ENCODE data around the gene SLC26A1. TPM values are rescaled to one million over a fixed set of nuclear protein-coding genes. Genes with fewer than 3 reads are reported as not detected.
A peak's percentile ranks its signal among the peaks of the same experiment; 100 is the strongest.

SLC26A1 gene
- total RNA-seq, 4 donors from 2014 or later = 1.7 to 4.1 (median 2.8) TPM

DNA sequence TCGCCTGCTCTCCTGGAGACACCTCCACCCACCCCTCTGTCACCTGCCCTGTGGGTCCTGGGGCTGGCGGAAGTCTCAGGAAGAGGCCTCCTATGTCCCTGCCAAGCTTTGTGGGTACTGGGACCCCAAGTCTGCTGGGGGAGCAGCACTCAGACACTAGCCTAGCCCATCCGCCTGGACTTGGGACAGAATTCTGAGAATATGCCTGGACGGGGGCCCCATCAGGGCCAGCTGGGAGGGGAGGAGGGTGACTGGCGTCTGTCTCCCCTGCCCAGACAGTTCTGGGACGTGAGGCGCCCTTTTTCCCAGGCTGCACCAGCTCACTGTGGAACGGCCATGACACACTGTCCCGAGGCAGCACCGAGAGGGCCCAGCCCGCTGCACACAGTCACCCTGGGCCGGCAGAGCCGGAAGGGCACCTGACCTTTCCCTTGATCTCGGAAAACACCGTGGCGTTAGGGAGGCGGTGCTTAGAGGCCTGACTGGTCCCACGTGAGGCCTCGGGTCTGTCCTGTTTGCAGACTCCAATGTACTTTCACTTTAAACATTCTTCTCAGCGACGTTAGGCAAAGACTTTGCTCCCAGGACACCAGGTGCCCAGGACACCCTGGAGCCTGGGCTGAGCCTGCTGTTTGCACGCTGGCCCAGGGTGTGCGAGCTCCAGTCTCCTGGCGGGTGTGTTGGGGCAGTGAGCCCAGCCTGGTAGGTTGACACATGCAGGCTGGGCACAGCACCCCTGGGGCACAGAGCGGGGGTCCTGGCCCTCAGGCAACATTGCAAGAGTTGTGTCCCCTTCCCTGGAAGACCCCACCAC lies 700 bp downstream of the SLC26A1 start:
- H3K27me3 ChIP-seq = peaks cover 15% of the 10 kb centered on the region
- no peaks in the 10 kb centered on the region for H3K9me3 ChIP-seq
- WGBS, 2 donors (ENCODE audit: low coverage in 1 of 2) = 38% methylated on average over 22 of the region's 25 CpGs; no CpG with 5 or more reads in 1 of the 2 donors
- in situ Hi-C loops (cut with MboI; ENCODE audit: low pct_ligation_motif_present in 1 of 4, low pct_unique_long_range_greater_than_20kb in 1 of 4, low sequenced_read_pairs in 3 of 4) = no loop called here
- intact Hi-C loops (cut with DNase I; ENCODE audit: low total_unique reads) = no loop called here
- H3K36me3 ChIP-seq = no peaks in the 10 kb centered on the region
- peak overlapping the region in 2 of 4 donors; percentile 2 to 24 for H3K4me3 ChIP-seq
- H3K4me1 ChIP-seq = peaks cover 19 to 41% (median 35%) of the 10 kb centered on the region in 4 donors
- H3K27ac ChIP-seq = peak overlapping the region; percentile 86 to 95 (median 88)
- peak; percentile 88 for DNase-seq
- TF ChIP-seq POLR2A (IDR thresholded peaks at IDR 0.05) (peak; percentile 72), POLR2AphosphoS5 (IDR thresholded peaks at IDR 0.05) (peak; percentile 60 to 86 (median 73)), EP300 (IDR thresholded peaks at IDR 0.05; ENCODE audit: low read depth) (no peak)
- TF ChIP-seq, protein P1, sequence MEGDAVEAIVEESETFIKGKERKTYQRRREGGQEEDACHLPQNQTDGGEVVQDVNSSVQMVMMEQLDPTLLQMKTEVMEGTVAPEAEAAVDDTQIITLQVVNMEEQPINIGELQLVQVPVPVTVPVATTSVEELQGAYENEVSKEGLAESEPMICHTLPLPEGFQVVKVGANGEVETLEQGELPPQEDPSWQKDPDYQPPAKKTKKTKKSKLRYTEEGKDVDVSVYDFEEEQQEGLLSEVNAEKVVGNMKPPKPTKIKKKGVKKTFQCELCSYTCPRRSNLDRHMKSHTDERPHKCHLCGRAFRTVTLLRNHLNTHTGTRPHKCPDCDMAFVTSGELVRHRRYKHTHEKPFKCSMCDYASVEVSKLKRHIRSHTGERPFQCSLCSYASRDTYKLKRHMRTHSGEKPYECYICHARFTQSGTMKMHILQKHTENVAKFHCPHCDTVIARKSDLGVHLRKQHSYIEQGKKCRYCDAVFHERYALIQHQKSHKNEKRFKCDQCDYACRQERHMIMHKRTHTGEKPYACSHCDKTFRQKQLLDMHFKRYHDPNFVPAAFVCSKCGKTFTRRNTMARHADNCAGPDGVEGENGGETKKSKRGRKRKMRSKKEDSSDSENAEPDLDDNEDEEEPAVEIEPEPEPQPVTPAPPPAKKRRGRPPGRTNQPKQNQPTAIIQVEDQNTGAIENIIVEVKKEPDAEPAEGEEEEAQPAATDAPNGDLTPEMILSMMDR (IDR thresholded peaks at IDR 0.05) = peak in 1 of 5 experiments; percentile 36

GRCh38 chr4:991451-992296 lies 1.5 kb downstream of the SLC26A1 start:
- H3K27me3 ChIP-seq = peaks cover 7% of the 10 kb centered on the region
- in situ Hi-C loops (cut with MboI; ENCODE audit: low pct_ligation_motif_present in 1 of 4, low pct_unique_long_range_greater_than_20kb in 1 of 4, low sequenced_read_pairs in 3 of 4) = no loop called here
- H3K9me3 ChIP-seq = no peaks in the 10 kb centered on the region
- 92% methylated on average over 44 of the region's 50 CpGs; no CpG with 5 or more reads in 1 of the 2 donors for WGBS, 2 donors (ENCODE audit: low coverage in 1 of 2)
- peak overlapping the region; percentile 86 to 95 (median 88) for H3K27ac ChIP-seq
- TF ChIP-seq EP300 (IDR thresholded peaks at IDR 0.05; ENCODE audit: low read depth) = no peak
- TF ChIP-seq, protein P1 (IDR thresholded peaks at IDR 0.05) = no peak
- no peak for TF ChIP-seq POLR2A (IDR thresholded peaks at IDR 0.05)
- no peak for TF ChIP-seq POLR2AphosphoS5 (IDR thresholded peaks at IDR 0.05)
- no peak for DNase-seq
- intact Hi-C loops (cut with DNase I; ENCODE audit: low total_unique reads) = no loop called here
- peaks cover 19 to 39% (median 31%) of the 10 kb centered on the region in 4 donors for H3K4me1 ChIP-seq
- H3K36me3 ChIP-seq = no peaks in the 10 kb centered on the region
- H3K4me3 ChIP-seq = peak overlapping the region in 1 of 4 donors; percentile 7

- WGBS, 2 donors (ENCODE audit: low coverage in 1 of 2) = 95% methylated on average over 26 of the region's 26 CpGs; no CpG with 5 or more reads in 1 of the 2 donors
- H3K36me3 ChIP-seq = no peaks in the 10 kb centered on the region
- H3K4me3 ChIP-seq = no peak overlapping the region
- H3K4me1 ChIP-seq = peaks cover 24 to 39% (median 38%) of the 10 kb centered on the region in 4 donors
- H3K27me3 ChIP-seq = no peaks in the 10 kb centered on the region
- no peak overlapping the region for H3K27ac ChIP-seq
- H3K9me3 ChIP-seq = no peaks in the 10 kb centered on the region
- in situ Hi-C loops (cut with MboI; ENCODE audit: low pct_ligation_motif_present in 1 of 4, low pct_unique_long_range_greater_than_20kb in 1 of 4, low sequenced_read_pairs in 3 of 4) (no loop called here), intact Hi-C loops (cut with DNase I; ENCODE audit: low total_unique reads) (no loop called here)
- no peak for DNase-seq
- TF ChIP-seq EP300 (IDR thresholded peaks at IDR 0.05; ENCODE audit: low read depth) (no peak), POLR2AphosphoS5 (IDR thresholded peaks at IDR 0.05) (no peak)
These were observed 2.3 kb downstream of the SLC26A1 start for GRCh38 chr4:990746-991367.

GRCh38 chr4:989722-990471 lies 3.3 kb downstream of the SLC26A1 start:
- intact Hi-C loops (cut with DNase I; ENCODE audit: low total_unique reads) (loop anchor here (2.0 kb wide), 1 partner anchor 59 kb away; no protein-coding TSS in a partner anchor), in situ Hi-C loops (cut with MboI; ENCODE audit: low pct_ligation_motif_present in 1 of 4, low pct_unique_long_range_greater_than_20kb in 1 of 4, low sequenced_read_pairs in 3 of 4) (no loop called here)
- DNase-seq = no peak
- H3K36me3 ChIP-seq = no peaks in the 10 kb centered on the region
- no peak for TF ChIP-seq EP300 (IDR thresholded peaks at IDR 0.05; ENCODE audit: low read depth)
- peaks cover 30 to 49% (median 43%) of the 10 kb centered on the region in 4 donors for H3K4me1 ChIP-seq
- no peak overlapping the region for H3K27ac ChIP-seq
- 98% methylated on average over 37 of the region's 58 CpGs; no CpG with 5 or more reads in 1 of the 2 donors for WGBS, 2 donors (ENCODE audit: low coverage in 1 of 2)
- H3K4me3 ChIP-seq = no peak overlapping the region
- H3K27me3 ChIP-seq = no peaks in the 10 kb centered on the region
- H3K9me3 ChIP-seq = no peaks in the 10 kb centered on the region

All from transverse colon (tissue), 4 donors.